Thyroid gland (tissue), 4 donors: ENCODE results near the gene FHIT. TPM values are rescaled to one million over a fixed set of nuclear protein-coding genes. Genes with fewer than 3 reads are reported as not detected.
"Not testable (repeated sequence)": the region's sequence is repeated elsewhere in the genome, so short reads cannot be mapped to it uniquely, and the experiment has no call there.

Experiments
- DNase-seq, 2 donors: peaks; one replicate each; pipeline ENCODE4 v3.0.0-alpha.2; 2019
- H3K27ac ChIP-seq, 3 donors: fragments of 200-600 bp; sonication (generic); 1 replicate in 2 of 3; 2 replicates in 1 of 3; pipeline ENCODE4 v1.5.1; 2016 to 2019; ENCODE audit warnings: mild to moderate bottlenecking in 1 of 3, moderate library complexity in 1 of 3
- H3K27me3 ChIP-seq: fragments of 200-600 bp; sonication (generic); one replicate; pipeline ENCODE4 v1.5.1; 2019
- H3K36me3 ChIP-seq, 2 donors: fragments of 200-600 bp; sonication (generic); one replicate each; pipeline ENCODE4 v1.5.1; 2016 to 2019
- H3K4me1 ChIP-seq, 2 donors: fragments of 200-600 bp; sonication (generic); one replicate each; pipeline ENCODE4 v1.5.1; 2017 to 2019
- H3K4me3 ChIP-seq, 3 donors: fragments of 200-600 bp; sonication (generic); replicated peaks in 1 of 3; 1 replicate in 2 of 3; 2 replicates in 1 of 3; pipeline ENCODE4 v1.5.1; 2016; ENCODE audit warnings: mild to moderate bottlenecking in 1 of 3
- H3K9me3 ChIP-seq: fragments of 200-600 bp; sonication (generic); one replicate; pipeline ENCODE4 v1.5.1; 2017
- CTCF ChIP-seq, 6 experiments: fragments of 200-600 bp in 3 of 6; fragments of 450-650 bp in 3 of 6; sonication (generic) in 3 of 6; IDR thresholded peaks; one replicate each; pipeline ENCODE4 v1.5.1; 2016 to 2019; ENCODE audit warnings: antibody characterized with exemption in 6 of 6, mild to moderate bottlenecking in 2 of 6, inconsistent platforms in 1 of 6, moderate library complexity in 1 of 6
- POLR2A ChIP-seq, 2 donors: fragments of 450-650 bp; IDR thresholded peaks; one replicate each; pipeline ENCODE4 v1.6.1; 2017; ENCODE audit warnings: antibody characterized with exemption in 2 of 2, mild to moderate bottlenecking in 2 of 2, moderate library complexity in 1 of 2
- WGBS, 2 donors: methylation state at CpG; one replicate each; pipeline ENCODE4 v1.1.5; 2017; 5-methylcytosine and 5-hydroxymethylcytosine counted together
- intact Hi-C: fragments of 100-400 bp; cut with DNase I; formaldehyde crosslinking; loops from one replicate; pipeline ENCODE4 v1.15.1; 2023
- total RNA-seq, 4 donors: library from RNA; depleted of rRNA; stranded (reverse); fragments of >200 nt; gene quantifications; one replicate each; pipeline ENCODE4 v1.2.3, GENCODE V29; 2016

Gene FHIT
- total RNA-seq, 4 donors from 2014 or later: 12.2 to 18.9 (median 16.2) TPM

- Histone ChIP-seq H3K36me3 (no peaks in the 10 kb centered on the region), H3K4me1 (no peaks in the 10 kb centered on the region), H3K27me3 (no peaks in the 10 kb centered on the region), H3K4me3 (no peak overlapping the region), H3K9me3 (no peaks in the 10 kb centered on the region), H3K27ac (no peak overlapping the region)
- intact Hi-C loops: no loop called here
- WGBS, 2 donors: 91 to 92% methylated on average over 3 of the region's 3 CpGs
- no peak for TF ChIP-seq POLR2A (IDR thresholded peaks at IDR 0.05)
- TF ChIP-seq CTCF (IDR thresholded peaks at IDR 0.05): no peak
- DNase-seq: no peak
These were observed 260.9 kb downstream of the FHIT start for GRCh38 chr3:60990442-60990730.

GRCh38 chr3:60989626-60990441 is 261.4 kb downstream of the FHIT start:
- 83 to 84% methylated on average over 11 of the region's 11 CpGs for WGBS, 2 donors
- no peaks in the 10 kb centered on the region for H3K4me1 ChIP-seq
- no peak for TF ChIP-seq POLR2A (IDR thresholded peaks at IDR 0.05)
- no peak for TF ChIP-seq CTCF (IDR thresholded peaks at IDR 0.05)
- no peaks in the 10 kb centered on the region for H3K27me3 ChIP-seq
- intact Hi-C loops: no loop called here
- H3K4me3 ChIP-seq: no peak overlapping the region
- no peaks in the 10 kb centered on the region for H3K36me3 ChIP-seq
- no peak overlapping the region for H3K27ac ChIP-seq
- DNase-seq: no peak
- H3K9me3 ChIP-seq: no peaks in the 10 kb centered on the region

- H3K36me3 ChIP-seq, H3K27ac ChIP-seq, H3K9me3 ChIP-seq, H3K27me3 ChIP-seq, intact Hi-C loops, DNase-seq, H3K4me1 ChIP-seq, H3K4me3 ChIP-seq: not testable (repeated sequence)
- 83 to 100% methylated on average over 1 of the region's 1 CpG for WGBS, 2 donors
These were observed 264.1 kb downstream of the FHIT start for GRCh38 chr3:60987191-60987590.

DNA sequence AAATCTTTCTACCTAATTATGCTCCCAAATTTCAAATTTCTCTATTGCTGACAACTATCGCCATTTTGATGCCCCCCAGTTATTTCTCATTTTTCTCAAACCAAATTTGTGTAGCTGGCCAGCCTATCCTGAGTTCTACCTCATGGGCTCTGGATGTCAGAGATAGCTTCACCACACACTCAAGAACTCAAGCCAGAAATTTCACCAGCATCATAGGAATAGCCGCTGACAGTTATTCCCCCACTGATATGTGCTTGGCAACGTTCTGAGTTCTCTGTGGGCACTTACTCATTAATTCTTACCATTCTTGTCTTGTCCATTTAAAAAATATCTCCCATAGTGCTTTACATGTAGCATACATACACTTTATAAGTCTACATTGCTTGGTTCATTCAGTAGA is 264.7 kb downstream of the FHIT start:
- TF ChIP-seq POLR2A (IDR thresholded peaks at IDR 0.05) (no peak), CTCF (IDR thresholded peaks at IDR 0.05) (no peak)
- Histone ChIP-seq H3K27me3 (no peaks in the 10 kb centered on the region), H3K4me3 (no peak overlapping the region), H3K36me3 (no peaks in the 10 kb centered on the region), H3K4me1 (no peaks in the 10 kb centered on the region), H3K27ac (no peak overlapping the region), H3K9me3 (no peaks in the 10 kb centered on the region)
- no peak for DNase-seq
- 93% methylated on average over 3 of the region's 3 CpGs for WGBS, 2 donors
- intact Hi-C loops: no loop called here

- Histone ChIP-seq H3K36me3 (no peaks in the 10 kb centered on the region), H3K9me3 (no peaks in the 10 kb centered on the region), H3K27me3 (no peaks in the 10 kb centered on the region), H3K27ac (no peak overlapping the region), H3K4me1 (no peaks in the 10 kb centered on the region), H3K4me3 (no peak overlapping the region)
- intact Hi-C loops: no loop called here
- WGBS, 2 donors: 96 to 97% methylated on average over 1 of the region's 1 CpG
- no peak for DNase-seq
- TF ChIP-seq POLR2A (IDR thresholded peaks at IDR 0.05) (no peak), CTCF (IDR thresholded peaks at IDR 0.05) (no peak)
These were observed 267.3 kb downstream of the FHIT start for GRCh38 chr3:60983906-60984305.
